ENCODE results near the gene SVIP. TPM values are rescaled to one million over a fixed set of nuclear protein-coding genes. Genes with fewer than 3 reads are reported as not detected.

Gene SVIP
- total and polyA plus RNA-seq, 2 donors, result 16.0 to 21.9 TPM

DNA sequence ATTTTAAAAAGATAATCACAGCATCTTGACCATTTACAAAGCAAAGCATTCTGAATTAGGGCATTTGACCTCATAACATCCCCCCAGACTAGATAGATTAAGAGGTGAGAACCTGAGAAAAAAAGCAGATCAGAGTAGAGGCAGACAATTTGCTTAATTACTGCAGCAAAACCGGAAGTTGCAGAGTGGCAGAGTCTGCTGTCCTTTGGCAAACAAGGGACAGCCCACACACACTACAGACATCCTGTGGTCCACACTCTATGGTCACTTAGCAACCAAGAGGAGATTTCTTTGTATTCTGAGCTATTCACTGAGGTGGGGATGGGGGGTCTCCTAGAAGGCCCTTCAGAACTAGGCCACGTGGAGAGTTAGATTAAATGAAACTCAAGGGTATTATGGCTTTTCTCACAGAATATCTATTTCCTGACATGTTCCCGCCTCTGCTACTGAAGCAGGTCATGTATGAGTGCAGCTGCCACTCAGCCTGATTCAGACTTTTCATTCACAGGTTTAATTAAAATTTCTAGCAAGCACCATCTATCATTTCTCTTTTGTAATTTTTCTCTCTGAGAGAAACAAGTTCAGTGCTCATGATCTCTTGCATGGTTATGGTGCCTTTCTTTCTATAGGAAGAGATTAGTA, 48.5 kb downstream of the SVIP start:
- H3K4me3 ChIP-seq (ENCODE audit: low read length in 2 of 2), result no peak overlapping the region

DNA sequence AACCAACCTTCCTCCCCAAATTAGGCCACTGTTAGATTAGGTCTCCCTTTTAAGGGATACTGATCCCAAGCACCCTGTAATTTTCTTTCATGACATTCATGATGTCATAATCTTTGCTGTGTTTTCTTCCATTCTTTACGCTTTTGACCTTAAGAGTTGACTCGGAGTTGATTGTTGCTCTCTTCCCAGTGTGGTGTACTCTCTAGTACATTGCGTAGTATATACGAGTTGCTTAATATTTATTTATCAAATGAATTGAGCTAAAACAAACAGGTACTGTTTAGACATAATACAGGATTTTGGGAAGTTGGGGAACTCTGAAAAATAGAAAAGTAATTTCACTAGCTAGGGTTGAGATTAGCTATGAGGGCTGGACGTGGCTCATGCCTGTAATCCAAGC, 49.8 kb downstream of the SVIP start:
- no peaks in the 10 kb centered on the region for H3K36me3 ChIP-seq (ENCODE audit: control insufficient read depth in 2 of 2, insufficient read depth in 2 of 2, low read length in 1 of 2)
- H3K9me3 ChIP-seq (ENCODE audit: control insufficient read depth in 2 of 2, insufficient read depth in 1 of 2, low read length in 1 of 2), result no peaks in the 10 kb centered on the region
- H3K4me1 ChIP-seq (ENCODE audit: control insufficient read depth in 2 of 2, insufficient read depth in 2 of 2, low read length in 2 of 2), result no peaks in the 10 kb centered on the region
- no peak overlapping the region for H3K27ac ChIP-seq (ENCODE audit: low read depth in 1 of 2, low read length in 1 of 2)
- H3K27me3 ChIP-seq (ENCODE audit: control insufficient read depth in 2 of 2, insufficient read depth in 1 of 2, low read length in 1 of 2), result no peaks in the 10 kb centered on the region
- 95% methylated on average over 5 of the region's 5 CpGs for WGBS
- no peak overlapping the region for H3K4me3 ChIP-seq (ENCODE audit: low read length in 2 of 2)
- DNase-seq (ENCODE audit: low read depth in 6 of 9, low spot score in 9 of 9), result no peak

More for the DNA sequence above, 48.5 kb downstream of the SVIP start:
- no peaks in the 10 kb centered on the region for H3K27me3 ChIP-seq (ENCODE audit: control insufficient read depth in 2 of 2, insufficient read depth in 1 of 2, low read length in 1 of 2)
- no peaks in the 10 kb centered on the region for H3K4me1 ChIP-seq (ENCODE audit: control insufficient read depth in 2 of 2, insufficient read depth in 2 of 2, low read length in 2 of 2)
- no peak for DNase-seq (ENCODE audit: low read depth in 6 of 9, low spot score in 9 of 9)
- no peak overlapping the region for H3K27ac ChIP-seq (ENCODE audit: low read depth in 1 of 2, low read length in 1 of 2)
- H3K9me3 ChIP-seq (ENCODE audit: control insufficient read depth in 2 of 2, insufficient read depth in 1 of 2, low read length in 1 of 2), result no peaks in the 10 kb centered on the region
- 42% methylated on average over 3 of the region's 3 CpGs for WGBS
- no peaks in the 10 kb centered on the region for H3K36me3 ChIP-seq (ENCODE audit: control insufficient read depth in 2 of 2, insufficient read depth in 2 of 2, low read length in 1 of 2)

DNA sequence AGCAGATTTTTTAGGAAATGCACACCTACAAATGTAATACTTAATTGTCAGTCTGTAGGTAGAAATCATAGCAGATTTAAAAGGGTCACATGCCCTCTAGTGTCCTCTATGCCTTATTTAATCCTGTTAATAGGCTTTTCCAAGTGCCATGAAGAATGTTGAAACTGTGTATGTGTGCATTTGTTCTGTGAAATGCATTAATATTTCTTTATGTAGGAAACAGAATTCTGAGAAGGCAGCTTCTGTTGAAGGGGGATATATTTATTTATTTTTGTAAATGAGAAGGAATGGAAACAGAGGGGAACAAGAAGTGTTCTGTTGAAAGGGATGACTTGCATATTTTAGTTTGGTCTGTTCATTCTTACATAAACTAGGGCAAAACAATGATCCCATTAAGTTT, 51.0 kb downstream of the SVIP start:
- no peak for DNase-seq (ENCODE audit: low read depth in 6 of 9, low spot score in 9 of 9)
- Histone ChIP-seq H3K27me3 (ENCODE audit: control insufficient read depth in 2 of 2, insufficient read depth in 1 of 2, low read length in 1 of 2) (no peaks in the 10 kb centered on the region), H3K9me3 (ENCODE audit: control insufficient read depth in 2 of 2, insufficient read depth in 1 of 2, low read length in 1 of 2) (no peaks in the 10 kb centered on the region), H3K36me3 (ENCODE audit: control insufficient read depth in 2 of 2, insufficient read depth in 2 of 2, low read length in 1 of 2) (no peaks in the 10 kb centered on the region), H3K4me3 (ENCODE audit: low read length in 2 of 2) (no peak overlapping the region), H3K27ac (ENCODE audit: low read depth in 1 of 2, low read length in 1 of 2) (no peak overlapping the region), H3K4me1 (ENCODE audit: control insufficient read depth in 2 of 2, insufficient read depth in 2 of 2, low read length in 2 of 2) (no peaks in the 10 kb centered on the region)

DNA sequence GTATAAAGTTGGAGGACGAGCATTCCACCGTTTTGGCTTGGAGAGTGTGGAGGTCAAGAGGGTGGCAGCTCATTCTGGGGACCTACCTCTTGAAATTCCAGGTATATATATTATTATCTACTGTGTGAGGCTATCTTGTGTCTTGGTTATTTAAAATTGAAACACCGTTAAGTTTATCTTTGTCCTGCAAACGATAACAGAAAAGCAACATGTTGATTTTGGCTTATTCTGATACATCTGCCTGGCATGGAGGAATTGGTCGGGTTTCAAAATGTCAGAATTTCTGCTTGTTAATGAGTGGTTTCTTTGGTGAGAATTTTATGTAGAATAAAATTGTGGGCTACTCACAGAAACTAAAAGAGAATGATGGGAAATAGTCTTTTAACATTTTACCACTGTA, 54.4 kb downstream of the SVIP start:
- Histone ChIP-seq H3K36me3 (ENCODE audit: control insufficient read depth in 2 of 2, insufficient read depth in 2 of 2, low read length in 1 of 2) (no peaks in the 10 kb centered on the region), H3K4me3 (ENCODE audit: low read length in 2 of 2) (no peak overlapping the region), H3K4me1 (ENCODE audit: control insufficient read depth in 2 of 2, insufficient read depth in 2 of 2, low read length in 2 of 2) (no peaks in the 10 kb centered on the region), H3K27me3 (ENCODE audit: control insufficient read depth in 2 of 2, insufficient read depth in 1 of 2, low read length in 1 of 2) (no peaks in the 10 kb centered on the region), H3K9me3 (ENCODE audit: control insufficient read depth in 2 of 2, insufficient read depth in 1 of 2, low read length in 1 of 2) (no peaks in the 10 kb centered on the region), H3K27ac (ENCODE audit: low read depth in 1 of 2, low read length in 1 of 2) (no peak overlapping the region)
- DNase-seq (ENCODE audit: low read depth in 6 of 9, low spot score in 9 of 9), result no peak
- 93% methylated on average over 5 of the region's 5 CpGs for WGBS

DNA sequence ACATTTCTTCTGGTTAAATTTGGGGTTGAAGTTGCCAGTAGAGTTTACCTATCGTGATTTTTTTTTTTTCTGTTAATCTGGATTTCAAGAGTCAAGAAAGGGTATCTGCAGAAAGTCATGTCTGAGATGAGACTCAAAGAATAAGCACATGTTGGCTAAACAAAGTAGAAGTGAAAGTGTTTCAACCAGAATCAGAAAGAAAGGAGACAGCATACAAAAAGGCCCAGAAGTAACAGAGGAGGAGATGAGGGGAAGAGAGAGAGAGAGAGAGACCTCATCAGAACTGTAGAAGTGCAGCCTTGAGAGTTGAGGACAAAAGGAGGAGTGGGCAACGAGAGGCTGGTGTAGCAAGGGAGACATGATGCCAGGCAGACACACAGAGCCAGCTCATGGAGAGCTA, 54.9 kb downstream of the SVIP start:
- DNase-seq (ENCODE audit: low read depth in 6 of 9, low spot score in 9 of 9), result no peak
- H3K36me3 ChIP-seq (ENCODE audit: control insufficient read depth in 2 of 2, insufficient read depth in 2 of 2, low read length in 1 of 2), result no peaks in the 10 kb centered on the region
- 90% methylated on average over 2 of the region's 2 CpGs for WGBS
- H3K9me3 ChIP-seq (ENCODE audit: control insufficient read depth in 2 of 2, insufficient read depth in 1 of 2, low read length in 1 of 2), result no peaks in the 10 kb centered on the region
- no peak overlapping the region for H3K4me3 ChIP-seq (ENCODE audit: low read length in 2 of 2)
- no peak overlapping the region for H3K27ac ChIP-seq (ENCODE audit: low read depth in 1 of 2, low read length in 1 of 2)
- H3K27me3 ChIP-seq (ENCODE audit: control insufficient read depth in 2 of 2, insufficient read depth in 1 of 2, low read length in 1 of 2), result no peaks in the 10 kb centered on the region
- no peaks in the 10 kb centered on the region for H3K4me1 ChIP-seq (ENCODE audit: control insufficient read depth in 2 of 2, insufficient read depth in 2 of 2, low read length in 2 of 2)

DNA sequence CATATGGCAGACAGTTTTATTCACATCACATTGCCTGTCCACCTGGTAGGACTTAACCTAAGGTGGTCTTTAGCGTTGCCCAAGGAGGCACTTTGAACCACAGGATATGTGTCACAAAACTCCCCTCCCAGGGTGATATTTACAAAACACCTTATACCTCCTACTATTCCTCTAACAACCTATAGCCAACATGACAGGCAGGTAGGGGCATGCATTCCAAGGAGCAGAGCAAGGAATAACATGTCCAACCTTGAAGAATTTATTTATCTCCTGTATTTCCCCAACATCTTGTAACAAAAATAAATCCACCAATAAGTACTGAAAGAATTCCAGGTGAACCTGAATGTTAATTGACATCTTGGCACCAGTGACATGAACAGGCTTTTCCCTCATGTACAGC, 60.5 kb downstream of the SVIP start:
- H3K9me3 ChIP-seq (ENCODE audit: control insufficient read depth in 2 of 2, insufficient read depth in 1 of 2, low read length in 1 of 2), result no peaks in the 10 kb centered on the region
- 88% methylated on average over 1 of the region's 1 CpG for WGBS

More for the DNA sequence above, 60.5 kb downstream of the SVIP start:
- Histone ChIP-seq H3K36me3 (ENCODE audit: control insufficient read depth in 2 of 2, insufficient read depth in 2 of 2, low read length in 1 of 2) (no peaks in the 10 kb centered on the region), H3K4me3 (ENCODE audit: low read length in 2 of 2) (no peak overlapping the region), H3K27ac (ENCODE audit: low read depth in 1 of 2, low read length in 1 of 2) (no peak overlapping the region), H3K4me1 (ENCODE audit: control insufficient read depth in 2 of 2, insufficient read depth in 2 of 2, low read length in 2 of 2) (no peaks in the 10 kb centered on the region), H3K27me3 (ENCODE audit: control insufficient read depth in 2 of 2, insufficient read depth in 1 of 2, low read length in 1 of 2) (no peaks in the 10 kb centered on the region)
- DNase-seq (ENCODE audit: low read depth in 6 of 9, low spot score in 9 of 9), result no peak

Other genes with a start within 250 kb of the SVIP start
- gene FANCF, start 204.0 kb downstream of the SVIP start, total RNA-seq, result 10.1 TPM
- gene FANCF, start 204.0 kb downstream of the SVIP start, polyA plus RNA-seq, result 15.2 TPM
- gene GAS2, start 163.2 kb downstream of the SVIP start, total RNA-seq, result 3.1 TPM
- gene GAS2, start 163.2 kb downstream of the SVIP start, polyA plus RNA-seq, result 2.8 TPM
- not detected for gene CCDC179, start 30.7 kb upstream of the SVIP start, total RNA-seq
- gene CCDC179, start 30.7 kb upstream of the SVIP start, polyA plus RNA-seq, result 0.09 TPM

Measured in thymus (tissue), 11 donors.